GM19240 (cell line): ENCODE data around the gene C16orf90.
"Not testable (repeated sequence)": the region's sequence is repeated elsewhere in the genome, so short reads cannot be mapped to it uniquely, and the experiment has no call there.

ENCODE experiments used
- DNase-seq: peaks from one replicate; pipeline ENCODE4 v3.0.0; 2011; ENCODE audit warnings: low spot score; ENCODE audit not compliant: insufficient read length

C16orf90 gene

GRCh38 chr16:3495176-3495575 lies at the start of gene C16orf90:
C16orf90 (minus strand) TSS chr16:3495489; CDS start chr16:3495421, 68 bp downstream.
- DNase-seq = no peak

- no peak for DNase-seq
Observed at GRCh38 chr16:3542601-3543373, 47.5 kb upstream of the C16orf90 start.

GRCh38 chr16:3541527-3542155 lies 46.4 kb upstream of the C16orf90 start:
- DNase-seq = no peak

GRCh38 chr16:3538222-3538621 lies 42.9 kb upstream of the C16orf90 start:
- no peak for DNase-seq

GRCh38 chr16:3536851-3537250 lies 41.6 kb upstream of the C16orf90 start:
- DNase-seq = no peak

GRCh38 chr16:3536271-3536731 lies 41.0 kb upstream of the C16orf90 start:
- DNase-seq = no peak

GRCh38 chr16:3534126-3534525 lies 38.8 kb upstream of the C16orf90 start:
- DNase-seq = no peak

GRCh38 chr16:3532741-3533140 lies 37.5 kb upstream of the C16orf90 start:
- no peak for DNase-seq

GRCh38 chr16:3530371-3530914 lies 35.2 kb upstream of the C16orf90 start:
- DNase-seq = no peak

GRCh38 chr16:3529175-3529574 lies 33.9 kb upstream of the C16orf90 start:
- DNase-seq = no peak

GRCh38 chr16:3528406-3528805 lies 33.1 kb upstream of the C16orf90 start:
- DNase-seq = no peak

- DNase-seq = not testable (repeated sequence)
Observed at GRCh38 chr16:3527216-3527829, 32.0 kb upstream of the C16orf90 start.

- DNase-seq = no peak
Observed at GRCh38 chr16:3525951-3526350, 30.7 kb upstream of the C16orf90 start.

GRCh38 chr16:3523281-3523680 lies 28.0 kb upstream of the C16orf90 start:
- DNase-seq = no peak

GRCh38 chr16:3520841-3521240 lies 25.6 kb upstream of the C16orf90 start:
- DNase-seq = no peak

GRCh38 chr16:3520413-3520812 lies 25.1 kb upstream of the C16orf90 start:
- no peak for DNase-seq

GRCh38 chr16:3519581-3519980 lies 24.3 kb upstream of the C16orf90 start:
- DNase-seq = no peak

GRCh38 chr16:3518986-3519348 lies 23.7 kb upstream of the C16orf90 start:
- DNase-seq = no peak

GRCh38 chr16:3518292-3518985 lies 23.1 kb upstream of the C16orf90 start:
- DNase-seq = no peak

GRCh38 chr16:3515897-3516296 lies 20.6 kb upstream of the C16orf90 start:
- no peak for DNase-seq

- no peak for DNase-seq
Observed at GRCh38 chr16:3514621-3515020, 19.3 kb upstream of the C16orf90 start.
